MCF 10A (cell line): ENCODE data around the gene MSI2. TPM values are rescaled to one million over a fixed set of nuclear protein-coding genes. Genes with fewer than 3 reads are reported as not detected.

ENCODE experiments used
- BruUV-seq: library from RNA; stranded (reverse); fragments of 400-500 nt; replicated peaks from 2 replicates; lab custom pipeline; 2021; lab: Mats Ljungman, UMichigan
- CTCF ChIA-PET: fragments of 300-600 bp; sonication (Branson Sonifier 250); formaldehyde crosslinking; extraction: SDS; loops from one replicate; lab custom pipeline; 2021; ENCODE audit warnings: antibody characterized with exemption, inconsistent platforms; lab: Yijun Ruan, JAX
- POLR2A ChIA-PET: fragments of 300-600, 350-650 bp; sonication (Branson Sonifier 250); formaldehyde crosslinking; extraction: SDS; loops from one replicate; lab custom pipeline; 2020; ENCODE audit warnings: antibody characterized with exemption, inconsistent platforms; lab: Yijun Ruan, JAX
- DNase-seq: peaks from one replicate; pipeline ENCODE4 v3.0.0-alpha.2; 2018; ENCODE audit not compliant: unreplicated experiment
- H3K27ac Mint-ChIP-seq: one replicate; pipeline ENCODE4 v1.8.0; 2022; ENCODE audit warnings: mild to moderate bottlenecking, low read depth, mixed read lengths; ENCODE audit not compliant: unreplicated experiment
- H3K27me3 Mint-ChIP-seq: one replicate; pipeline ENCODE4 v1.8.0; 2022; ENCODE audit warnings: mixed read lengths; ENCODE audit not compliant: insufficient read depth, unreplicated experiment
- H3K36me3 Mint-ChIP-seq: one replicate; pipeline ENCODE4 v1.8.0; 2022; ENCODE audit warnings: mild to moderate bottlenecking, moderate library complexity, mixed read lengths; ENCODE audit not compliant: insufficient read depth, unreplicated experiment
- H3K4me1 Mint-ChIP-seq: one replicate; pipeline ENCODE4 v1.8.0; 2022; ENCODE audit warnings: mixed read lengths; ENCODE audit not compliant: insufficient read depth, unreplicated experiment
- H3K4me3 Mint-ChIP-seq: one replicate; pipeline ENCODE4 v1.8.0; 2022; ENCODE audit warnings: mild to moderate bottlenecking, moderate library complexity, mixed read lengths; ENCODE audit not compliant: unreplicated experiment
- H3K9me3 Mint-ChIP-seq: one replicate; pipeline ENCODE4 v1.8.0; 2022; ENCODE audit warnings: mixed read lengths; ENCODE audit not compliant: unreplicated experiment
- CTCF ChIP-seq: fragments of 200-600 bp; IDR thresholded peaks from one replicate; pipeline ENCODE4 v1.8.0; 2022; ENCODE audit warnings: antibody characterized with exemption, mild to moderate bottlenecking; ENCODE audit not compliant: unreplicated experiment
- intact Hi-C: fragments of 100-400 bp; cut with micrococcal nuclease; formaldehyde crosslinking; loops from 2 replicates; pipeline ENCODE4 v1.14.1; 2022
- total RNA-seq: library from RNA; stranded (reverse); gene quantifications from 2 replicates; pipeline ENCODE4 v1.2.3, GENCODE V29; 2022

Gene MSI2
- total RNA-seq, 1 experiment from 2014 or later: 60.6 TPM

GRCh38 chr17:57468932-57469775 is 212.8 kb downstream of the MSI2 start:
- H3K36me3 Mint-ChIP-seq: peaks cover 3% of the 10 kb centered on the region
- H3K4me3 Mint-ChIP-seq: no peak overlapping the region
- no peaks in the 10 kb centered on the region for H3K9me3 Mint-ChIP-seq
- H3K27me3 Mint-ChIP-seq: no peaks in the 10 kb centered on the region
- intact Hi-C loops: no loop called here
- H3K27ac Mint-ChIP-seq: no peak overlapping the region
- BruUV-seq: no TSS peak
- no peak for TF ChIP-seq CTCF
- CTCF ChIA-PET: interaction anchor here (1.6 kb wide), 1 partner anchor 10 kb away, joined by 3 read pairs; no protein-coding TSS in a partner anchor
- DNase-seq: no peak
- H3K4me1 Mint-ChIP-seq: no peaks in the 10 kb centered on the region
- POLR2A ChIA-PET: interaction anchor here (0.5 kb wide), 1 partner anchor 97 kb away, joined by 3 read pairs; no protein-coding TSS in a partner anchor

GRCh38 chr17:57470906-57471305 is 214.6 kb downstream of the MSI2 start:
- no peak overlapping the region for H3K4me3 Mint-ChIP-seq
- H3K9me3 Mint-ChIP-seq: no peaks in the 10 kb centered on the region
- POLR2A ChIA-PET: interaction anchor here (1.0 kb wide), 1 partner anchor 261 kb away, joined by 3 read pairs; no protein-coding TSS in a partner anchor
- intact Hi-C loops: no loop called here
- TF ChIP-seq CTCF: no peak
- BruUV-seq: no TSS peak
- DNase-seq: no peak
- H3K4me1 Mint-ChIP-seq: no peaks in the 10 kb centered on the region
- H3K27me3 Mint-ChIP-seq: no peaks in the 10 kb centered on the region
- no peak overlapping the region for H3K27ac Mint-ChIP-seq
- H3K36me3 Mint-ChIP-seq: peaks cover 5% of the 10 kb centered on the region
- CTCF ChIA-PET: interaction anchor here (1.2 kb wide), 1 partner anchor 8 kb away, joined by 3 read pairs; no protein-coding TSS in a partner anchor

GRCh38 chr17:57471868-57472368 is 215.6 kb downstream of the MSI2 start:
- Mint-ChIP-seq H3K27me3 (no peaks in the 10 kb centered on the region), H3K27ac (no peak overlapping the region), H3K36me3 (peaks cover 5% of the 10 kb centered on the region), H3K4me1 (no peaks in the 10 kb centered on the region), H3K9me3 (no peaks in the 10 kb centered on the region), H3K4me3 (no peak overlapping the region)
- ChIA-PET CTCF (interaction anchor here (0.6 to 1.2 kb wide), 2 partner anchors 244 to 342 kb away, joined by 4 to 5 read pairs; no protein-coding TSS in a partner anchor), POLR2A (interaction anchor here (0.7 to 0.9 kb wide), 2 partner anchors 11 to 163 kb away, joined by 4 read pairs; no protein-coding TSS in a partner anchor)
- intact Hi-C loops: no loop called here
- no peak for TF ChIP-seq CTCF
- DNase-seq: no peak
- no TSS peak for BruUV-seq

GRCh38 chr17:57475796-57476195 is 219.5 kb downstream of the MSI2 start:
- no peak for TF ChIP-seq CTCF
- Mint-ChIP-seq H3K4me1 (peaks cover 6% of the 10 kb centered on the region), H3K27ac (no peak overlapping the region), H3K36me3 (peaks cover 11% of the 10 kb centered on the region), H3K27me3 (no peaks in the 10 kb centered on the region), H3K9me3 (no peaks in the 10 kb centered on the region), H3K4me3 (no peak overlapping the region)
- POLR2A ChIA-PET: no interaction called here
- no TSS peak for BruUV-seq
- intact Hi-C loops: no loop called here
- CTCF ChIA-PET: no interaction called here
- no peak for DNase-seq
